ENCODE measurements around the gene CACNA2D1. TPM values are rescaled to one million over a fixed set of nuclear protein-coding genes. Genes with fewer than 3 reads are reported as not detected.

Gene CACNA2D1
- total and polyA plus RNA-seq, 9 of the 15 experiments (the other 6 are each of a cell fraction or from before 2014, with no cell fraction given), result 0.49 TPM; not detected in 8

- BruUV-seq (replicated peaks), result no TSS peak
- Histone ChIP-seq H3K36me3 (ENCODE audit: control insufficient read depth, insufficient read depth, low read length) (no peaks in the 10 kb centered on the region), H3K4me2 (ENCODE audit: insufficient read depth, low read length) (no peak overlapping the region), H2AFZ (ENCODE audit: low read depth, low read length) (no peak overlapping the region), H3K27me3 (ENCODE audit: control insufficient read depth in 2 of 2, insufficient read depth in 2 of 2, low read length in 2 of 2) (no peaks in the 10 kb centered on the region), H3K9ac (ENCODE audit: insufficient read depth in 1 of 2, low read depth in 2 of 2, low read length in 2 of 2) (no peak overlapping the region), H3K9me1 (ENCODE audit: control insufficient read depth, insufficient read depth, low read length) (no peaks in the 10 kb centered on the region), H4K20me1 (replicated peaks; ENCODE audit: control insufficient read depth, insufficient read depth, low read length) (no peaks in the 10 kb centered on the region), H3K4me3 (no peak overlapping the region), H3K79me2 (ENCODE audit: control insufficient read depth, insufficient read depth, low read length) (no peaks in the 10 kb centered on the region), H3K9me3 (replicated peaks; ENCODE audit: control insufficient read depth, insufficient read depth, low read depth, low read length) (no peaks in the 10 kb centered on the region), H3K4me1 (replicated peaks in 1 of 2; ENCODE audit: control insufficient read depth in 2 of 2, insufficient read depth in 2 of 2, low read length in 2 of 2) (no peaks in the 10 kb centered on the region), H3K27ac (ENCODE audit: extremely low read depth, low read depth, low read length) (no peak overlapping the region)
- ATAC-seq (no peak), FAIRE-seq (no peak), DNase-seq (ENCODE audit: extremely low read depth in 1 of 4, low spot score in 3 of 4) (no peak)
- in situ Hi-C loops (cut with MboI), result loop anchor here (25.0 kb wide), 1 partner anchor 513 kb away; no protein-coding TSS in a partner anchor
- TF ChIP-seq FOXA3 (CRISPR knock-in tag; conservative IDR thresholded peaks at IDR 0.05 in 1 of 2, IDR thresholded peaks at IDR 0.05 in 1 of 2) (no peak), ETV1 (tag; conservative IDR thresholded peaks at IDR 0.05; ENCODE audit: low read depth) (no peak), ELF4 (CRISPR knock-in tag; IDR thresholded peaks at IDR 0.05) (no peak), ZFP1 (CRISPR knock-in tag; IDR thresholded peaks at IDR 0.05) (no peak)
- TF ChIP-seq, protein P1, sequence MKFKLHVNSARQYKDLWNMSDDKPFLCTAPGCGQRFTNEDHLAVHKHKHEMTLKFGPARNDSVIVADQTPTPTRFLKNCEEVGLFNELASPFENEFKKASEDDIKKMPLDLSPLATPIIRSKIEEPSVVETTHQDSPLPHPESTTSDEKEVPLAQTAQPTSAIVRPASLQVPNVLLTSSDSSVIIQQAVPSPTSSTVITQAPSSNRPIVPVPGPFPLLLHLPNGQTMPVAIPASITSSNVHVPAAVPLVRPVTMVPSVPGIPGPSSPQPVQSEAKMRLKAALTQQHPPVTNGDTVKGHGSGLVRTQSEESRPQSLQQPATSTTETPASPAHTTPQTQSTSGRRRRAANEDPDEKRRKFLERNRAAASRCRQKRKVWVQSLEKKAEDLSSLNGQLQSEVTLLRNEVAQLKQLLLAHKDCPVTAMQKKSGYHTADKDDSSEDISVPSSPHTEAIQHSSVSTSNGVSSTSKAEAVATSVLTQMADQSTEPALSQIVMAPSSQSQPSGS (CRISPR knock-in tag; IDR thresholded peaks at IDR 0.05), result no peak
- ChIA-PET POLR2A (no interaction called here), CTCF (ENCODE audit: low intra/inter-chr PET ratio) (no interaction called here)
- intact Hi-C loops (cut with micrococcal nuclease), result loop anchor here (10.0 kb wide), 2 partner anchors 435 to 565 kb away; no protein-coding TSS in a partner anchor
- WGBS (ENCODE audit: insufficient coverage, low coverage, missing lambda C conversion rate), result 0% methylated on average over 5 of the region's 5 CpGs
Observed at GRCh38 chr7:82049442-82049841, 394.1 kb downstream of the CACNA2D1 start.

Data from K562 (cell line).